ENCODE data around the gene UBE2S. TPM values are rescaled to one million over a fixed set of nuclear protein-coding genes. Genes with fewer than 3 reads are reported as not detected.

Gene UBE2S
- total RNA-seq, 1 experiment from 2014 or later = 393 TPM

GRCh38 chr19:55419103-55419502 is 11.5 kb upstream of the UBE2S start:
- H4K20me1 ChIP-seq (ENCODE audit: control insufficient read depth, insufficient read depth, insufficient read length) = no peaks in the 10 kb centered on the region
- no peak overlapping the region for H2BK5ac ChIP-seq (ENCODE audit: insufficient read length, low read length)
- H3K4me2 ChIP-seq (ENCODE audit: insufficient read depth, insufficient read length, low read length) = no peak overlapping the region
- Mint-ChIP-seq H3K4me3 (no peak overlapping the region), H3K27ac (no peak overlapping the region), H3K9me3 (peaks cover 0 to 6% of the 10 kb centered on the region in 2 experiments; a peak in 1 of 5 replicates), H3K4me1 (peaks cover 2 to 10% of the 10 kb centered on the region in 2 experiments), H3K27me3 (ENCODE audit: low read depth) (peaks cover 38% of the 10 kb centered on the region), H3K36me3 (ENCODE audit: insufficient read depth in 1 of 3, low read depth in 3 of 3) (no peaks in the 10 kb centered on the region)
- H2AFZ ChIP-seq (ENCODE audit: low read length) = no peak overlapping the region
- no peak overlapping the region for H3K23ac ChIP-seq (ENCODE audit: insufficient read length, low read depth, low read length)
- no peak overlapping the region for H3T11ph ChIP-seq (ENCODE audit: low read length)
- H3K18ac ChIP-seq (ENCODE audit: insufficient read length, low read depth, low read length) = no peak overlapping the region
- H3K27ac ChIP-seq (ENCODE audit: insufficient read length, low read depth, low read length) = no peak overlapping the region
- no peak overlapping the region for H2BK12ac ChIP-seq (ENCODE audit: insufficient read length, low read depth, low read length)
- TF ChIP-seq, protein P1, sequence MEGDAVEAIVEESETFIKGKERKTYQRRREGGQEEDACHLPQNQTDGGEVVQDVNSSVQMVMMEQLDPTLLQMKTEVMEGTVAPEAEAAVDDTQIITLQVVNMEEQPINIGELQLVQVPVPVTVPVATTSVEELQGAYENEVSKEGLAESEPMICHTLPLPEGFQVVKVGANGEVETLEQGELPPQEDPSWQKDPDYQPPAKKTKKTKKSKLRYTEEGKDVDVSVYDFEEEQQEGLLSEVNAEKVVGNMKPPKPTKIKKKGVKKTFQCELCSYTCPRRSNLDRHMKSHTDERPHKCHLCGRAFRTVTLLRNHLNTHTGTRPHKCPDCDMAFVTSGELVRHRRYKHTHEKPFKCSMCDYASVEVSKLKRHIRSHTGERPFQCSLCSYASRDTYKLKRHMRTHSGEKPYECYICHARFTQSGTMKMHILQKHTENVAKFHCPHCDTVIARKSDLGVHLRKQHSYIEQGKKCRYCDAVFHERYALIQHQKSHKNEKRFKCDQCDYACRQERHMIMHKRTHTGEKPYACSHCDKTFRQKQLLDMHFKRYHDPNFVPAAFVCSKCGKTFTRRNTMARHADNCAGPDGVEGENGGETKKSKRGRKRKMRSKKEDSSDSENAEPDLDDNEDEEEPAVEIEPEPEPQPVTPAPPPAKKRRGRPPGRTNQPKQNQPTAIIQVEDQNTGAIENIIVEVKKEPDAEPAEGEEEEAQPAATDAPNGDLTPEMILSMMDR (conservative IDR thresholded peaks at IDR 0.05) = no peak
- H3K79me1 ChIP-seq (ENCODE audit: insufficient read depth, low read depth, low read length, poor library complexity, severe bottlenecking) = no peaks in the 10 kb centered on the region
- no peak overlapping the region for H4K91ac ChIP-seq (ENCODE audit: insufficient read length, low read depth, low read length)
- H4K5ac ChIP-seq (ENCODE audit: insufficient read length, low read depth, low read length) = no peak overlapping the region
- no peak overlapping the region for H2BK120ac ChIP-seq (ENCODE audit: low read depth, low read length, poor library complexity, severe bottlenecking)
- no peak overlapping the region for H3K9ac ChIP-seq (ENCODE audit: extremely low read depth, insufficient read length, low read length)
- H3K23me2 ChIP-seq (ENCODE audit: insufficient read length, low read depth, low read length, poor library complexity, severe bottlenecking) = no peaks in the 10 kb centered on the region
- no peaks in the 10 kb centered on the region for H3K79me2 ChIP-seq (ENCODE audit: insufficient read depth, low read length)
- no peak overlapping the region for H3K14ac ChIP-seq (ENCODE audit: insufficient read depth, low read length)
- H3K4me1 ChIP-seq (ENCODE audit: insufficient read depth, low read length) = peaks cover 3% of the 10 kb centered on the region
- no peak overlapping the region for H2BK15ac ChIP-seq (ENCODE audit: low read depth, low read length)
- no peak overlapping the region for H3K56ac ChIP-seq (ENCODE audit: insufficient read length, low read depth, low read length)
- H2AK5ac ChIP-seq (ENCODE audit: insufficient read length, low read length) = no peak overlapping the region
- no CpG with 5 or more reads among the region's 5 CpGs for WGBS (ENCODE audit: extremely low coverage, insufficient read length, low lambda C conversion rate)
- no peak overlapping the region for H3K4ac ChIP-seq (ENCODE audit: low read depth, low read length)
- no peaks in the 10 kb centered on the region for H3K27me3 ChIP-seq (ENCODE audit: insufficient read depth, low read length)
- H3K9me3 ChIP-seq (ENCODE audit: control insufficient read depth, low read depth, low read length) = no peaks in the 10 kb centered on the region
- H4K8ac ChIP-seq (replicated peaks; ENCODE audit: insufficient read length, low read depth, low read length) = no peak overlapping the region
- H2BK20ac ChIP-seq (ENCODE audit: low read depth, low read length, poor library complexity, severe bottlenecking) = no peak overlapping the region
- DNase-seq = no peak
